Measurements from ENCODE around the gene ACTN4.

ACTN4 gene

DNA sequence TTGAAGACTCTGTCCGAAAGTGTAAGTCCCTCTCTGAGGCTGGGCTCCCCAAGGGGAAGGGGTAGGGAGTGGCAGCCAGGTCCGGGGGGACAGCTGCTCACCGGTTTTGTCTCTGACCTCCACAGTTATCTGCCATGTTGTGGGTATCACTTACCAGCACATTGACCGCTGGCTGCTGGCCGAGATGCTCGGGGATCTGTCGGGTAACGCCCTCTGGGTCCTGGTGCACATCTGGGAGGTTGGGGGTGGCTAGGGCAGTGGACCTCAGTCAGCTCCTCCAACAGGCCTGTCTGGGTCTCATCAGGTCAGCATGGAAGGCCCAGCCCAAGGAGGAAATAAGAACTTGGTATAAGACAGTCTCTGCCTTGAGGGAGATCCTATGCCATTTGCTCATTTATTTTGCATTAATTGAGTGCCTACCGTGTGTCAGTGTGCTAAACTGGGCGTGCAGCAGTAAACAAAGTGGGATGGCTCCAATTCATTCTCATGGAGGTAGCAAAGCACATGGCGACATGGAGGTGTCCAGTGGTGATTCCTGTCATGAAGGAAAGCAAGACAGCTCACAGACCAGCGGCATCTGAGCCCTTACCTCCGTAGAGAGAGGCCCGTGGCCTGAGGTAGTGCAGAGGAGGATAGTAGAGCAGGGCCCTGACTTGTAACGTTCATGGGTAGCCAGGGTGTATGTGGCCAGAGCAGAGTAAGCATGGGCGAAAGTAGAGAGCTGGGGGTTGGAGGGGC lies 14.8 kb upstream of the ACTN4 start:
- no peak for TF ChIP-seq ZFX (IDR thresholded peaks at IDR 0.05)
- TF ChIP-seq, protein P1, sequence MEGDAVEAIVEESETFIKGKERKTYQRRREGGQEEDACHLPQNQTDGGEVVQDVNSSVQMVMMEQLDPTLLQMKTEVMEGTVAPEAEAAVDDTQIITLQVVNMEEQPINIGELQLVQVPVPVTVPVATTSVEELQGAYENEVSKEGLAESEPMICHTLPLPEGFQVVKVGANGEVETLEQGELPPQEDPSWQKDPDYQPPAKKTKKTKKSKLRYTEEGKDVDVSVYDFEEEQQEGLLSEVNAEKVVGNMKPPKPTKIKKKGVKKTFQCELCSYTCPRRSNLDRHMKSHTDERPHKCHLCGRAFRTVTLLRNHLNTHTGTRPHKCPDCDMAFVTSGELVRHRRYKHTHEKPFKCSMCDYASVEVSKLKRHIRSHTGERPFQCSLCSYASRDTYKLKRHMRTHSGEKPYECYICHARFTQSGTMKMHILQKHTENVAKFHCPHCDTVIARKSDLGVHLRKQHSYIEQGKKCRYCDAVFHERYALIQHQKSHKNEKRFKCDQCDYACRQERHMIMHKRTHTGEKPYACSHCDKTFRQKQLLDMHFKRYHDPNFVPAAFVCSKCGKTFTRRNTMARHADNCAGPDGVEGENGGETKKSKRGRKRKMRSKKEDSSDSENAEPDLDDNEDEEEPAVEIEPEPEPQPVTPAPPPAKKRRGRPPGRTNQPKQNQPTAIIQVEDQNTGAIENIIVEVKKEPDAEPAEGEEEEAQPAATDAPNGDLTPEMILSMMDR (conservative IDR thresholded peaks at IDR 0.05) = no peak
- H3K27ac ChIP-seq = no peak overlapping the region

DNA sequence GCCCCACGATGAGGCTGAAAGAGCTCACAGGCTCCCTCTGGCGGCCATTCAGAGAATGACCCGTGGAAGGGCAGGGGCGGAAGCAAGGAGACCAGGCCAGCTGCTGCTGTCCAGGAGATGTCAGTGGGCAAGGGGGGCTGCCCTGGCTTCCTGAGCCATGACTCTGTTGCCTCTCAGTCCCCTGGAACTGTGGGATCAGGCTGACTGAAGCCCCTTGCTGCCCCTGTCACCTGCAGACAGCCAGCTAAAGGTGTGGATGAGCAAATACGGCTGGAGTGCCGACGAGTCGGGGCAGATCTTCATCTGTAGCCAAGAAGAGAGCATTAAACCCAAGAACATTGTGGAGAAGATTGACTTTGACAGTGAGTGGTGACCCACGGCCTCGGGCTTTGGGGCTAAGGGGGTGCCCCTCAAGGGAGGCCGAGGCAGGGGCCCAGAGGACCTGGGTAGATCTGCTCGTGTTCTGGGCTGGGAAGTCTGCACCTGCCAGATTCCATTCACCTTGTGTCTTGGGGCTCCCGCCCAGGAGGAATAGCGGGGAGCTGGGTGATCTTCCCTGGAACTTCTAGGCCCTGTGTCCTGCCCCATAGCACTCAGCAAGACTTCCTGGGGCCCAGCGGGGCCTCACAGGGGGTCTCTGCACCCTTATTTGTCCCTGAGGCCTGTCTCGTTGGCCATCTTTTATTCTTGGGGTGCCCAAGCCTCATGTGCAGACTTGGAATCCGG lies 12.5 kb upstream of the ACTN4 start:
- no peak for TF ChIP-seq ZFX (IDR thresholded peaks at IDR 0.05)
- TF ChIP-seq, protein P1 (conservative IDR thresholded peaks at IDR 0.05) = peak; percentile 97
- H3K27ac ChIP-seq = no peak overlapping the region

DNA sequence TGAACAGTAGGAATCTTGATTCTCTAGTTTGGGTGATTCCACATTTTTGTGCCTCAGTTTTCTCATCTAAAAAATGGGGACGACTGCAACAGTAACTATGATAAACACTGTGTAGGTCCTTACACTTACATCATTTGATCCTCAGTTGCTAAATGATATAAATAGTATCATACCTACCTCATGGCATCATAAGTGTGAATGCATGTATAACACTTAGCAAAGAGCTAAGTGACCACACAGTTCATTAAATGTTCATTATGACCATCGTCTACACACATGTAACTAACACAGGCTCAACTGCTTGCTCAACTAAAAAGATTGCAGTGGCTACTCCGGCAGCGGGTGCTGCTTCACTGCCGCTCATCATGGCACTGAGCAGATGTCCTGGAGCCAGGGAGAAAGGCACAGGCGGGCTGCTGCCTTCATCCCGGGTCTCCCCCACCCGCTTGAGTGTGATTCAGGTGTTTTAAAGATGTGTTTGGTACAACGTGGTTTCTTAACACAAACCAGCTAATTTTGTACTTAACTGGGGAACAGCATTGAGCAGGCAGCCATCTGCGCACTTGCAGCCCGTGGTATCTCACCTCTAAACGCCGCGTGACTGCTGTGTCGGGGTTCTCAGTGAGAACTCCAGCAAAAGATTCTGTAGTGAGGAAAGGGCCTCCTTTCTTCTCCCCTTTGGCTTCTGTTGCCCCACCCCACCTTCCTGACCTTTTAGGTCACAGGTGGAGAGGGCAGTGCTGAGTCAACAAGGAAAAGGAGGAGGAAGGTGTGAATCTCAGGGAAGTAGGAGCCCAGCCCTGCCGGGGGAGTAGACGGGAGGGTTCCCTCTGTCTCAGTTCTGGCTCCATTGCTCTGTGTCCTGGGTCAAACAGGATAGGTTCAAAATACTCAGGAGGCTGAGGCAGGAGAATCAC lies 11.7 kb upstream of the ACTN4 start:
- TF ChIP-seq ZFX (IDR thresholded peaks at IDR 0.05) = no peak
- TF ChIP-seq, protein P1 (conservative IDR thresholded peaks at IDR 0.05) = no peak
- no peak overlapping the region for H3K27ac ChIP-seq

DNA sequence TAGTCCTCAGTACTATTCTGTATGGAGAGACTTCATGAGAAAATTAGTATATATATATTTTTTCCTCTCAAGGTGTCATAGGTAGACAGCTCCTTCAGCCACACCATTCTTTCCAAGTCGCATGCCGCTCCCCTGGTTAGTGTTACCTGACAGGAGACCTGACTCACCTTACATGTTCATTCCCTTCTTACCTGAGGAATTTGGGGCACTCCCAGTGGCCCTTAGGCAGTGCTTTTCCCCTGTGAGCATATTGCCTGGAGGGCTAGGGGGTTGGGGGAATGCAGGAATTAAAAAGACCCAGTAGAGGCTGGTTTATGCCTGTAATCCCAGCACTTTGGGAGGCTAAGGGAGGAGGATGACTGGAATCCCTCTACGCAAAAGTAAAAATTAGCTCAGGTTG lies 9.0 kb upstream of the ACTN4 start:
- TF ChIP-seq, protein P1 (conservative IDR thresholded peaks at IDR 0.05) = no peak
- no peak for TF ChIP-seq ZFX (IDR thresholded peaks at IDR 0.05)
- H3K27ac ChIP-seq = no peak overlapping the region

DNA sequence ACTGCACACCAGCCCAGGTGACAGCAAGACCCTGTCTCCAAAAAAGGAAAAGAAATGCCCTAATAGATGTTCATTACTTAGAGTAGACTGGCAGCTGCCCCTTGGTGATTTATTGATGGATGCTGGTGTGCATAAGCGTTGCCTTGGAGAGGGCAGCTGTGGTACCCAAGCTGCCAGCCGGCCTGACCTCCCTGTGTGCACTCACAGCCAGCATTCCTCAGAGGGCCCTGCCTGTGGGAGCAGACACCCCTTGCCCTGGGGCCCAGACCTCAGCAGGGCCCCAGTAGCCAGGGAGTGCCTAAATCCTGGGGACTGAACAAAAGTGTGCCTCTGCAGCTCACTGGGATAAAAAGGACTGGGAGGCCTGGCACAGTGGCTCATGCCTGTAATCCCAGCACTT lies 7.8 kb upstream of the ACTN4 start:
- TF ChIP-seq, protein P1 (conservative IDR thresholded peaks at IDR 0.05) = no peak
- TF ChIP-seq ZFX (IDR thresholded peaks at IDR 0.05) = no peak
- H3K27ac ChIP-seq = no peak overlapping the region

DNA sequence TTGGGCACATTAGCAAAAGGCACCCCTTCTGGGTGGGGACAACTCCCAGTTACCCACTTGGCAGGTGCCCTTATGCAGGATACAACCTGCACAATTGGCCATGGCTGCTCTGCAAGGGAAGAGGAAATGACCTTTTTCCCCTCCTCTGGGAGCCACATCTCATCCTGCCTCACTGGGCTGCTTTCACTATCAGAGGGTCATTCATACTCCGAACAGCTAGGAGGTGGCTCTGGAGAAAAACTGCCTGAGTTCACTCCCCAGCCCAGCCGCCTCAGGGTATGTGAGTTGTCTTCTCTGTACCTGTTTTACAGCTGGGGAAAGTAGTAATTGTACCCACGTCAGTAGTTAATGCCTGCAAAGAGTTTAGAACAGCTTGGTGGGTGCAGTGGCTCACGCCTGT lies 7.1 kb upstream of the ACTN4 start:
- no peak for TF ChIP-seq ZFX (IDR thresholded peaks at IDR 0.05)
- TF ChIP-seq, protein P1 (conservative IDR thresholded peaks at IDR 0.05) = no peak
- no peak overlapping the region for H3K27ac ChIP-seq

Measured in C4-2B (cell line).